HepG2 (cell line): ENCODE results near the gene CDK6. TPM values are rescaled to one million over a fixed set of nuclear protein-coding genes. Genes with fewer than 3 reads are reported as not detected.

Experiments
- HOXA3 ChIP-seq: sonication (generic); formaldehyde crosslinking; IDR thresholded peaks from 2 replicates; pipeline ENCODE4 v1.5.0; 2020; ENCODE audit warnings: missing genetic modification reagents
- KLF11 ChIP-seq: IDR thresholded peaks from 2 replicates; pipeline ENCODE4 v1.6.1; 2016; ENCODE audit warnings: missing compliant biosample characterization
- MIER3 ChIP-seq: IDR thresholded peaks from 2 replicates; pipeline ENCODE4 v1.6.1; 2016; ENCODE audit warnings: missing compliant biosample characterization, borderline replicate concordance
- POLR2G ChIP-seq: fragments of 200-400 bp; formaldehyde crosslinking; IDR thresholded peaks from 2 replicates; pipeline ENCODE4 v1.6.1; 2018; ENCODE audit warnings: mild to moderate bottlenecking, low read depth, low read length, moderate library complexity
- RBAK ChIP-seq: sonication (generic); formaldehyde crosslinking; IDR thresholded peaks from 2 replicates; pipeline ENCODE4 v1.5.1; 2020; ENCODE audit warnings: mild to moderate bottlenecking, missing genetic modification reagents
- SNRNP70 ChIP-seq: fragments of 200-400 bp; formaldehyde crosslinking; IDR thresholded peaks from 2 replicates; pipeline ENCODE4 v1.6.1; 2017; ENCODE audit warnings: mild to moderate bottlenecking, low read depth, low read length, moderate library complexity
- SRF ChIP-seq: IDR thresholded peaks from 2 replicates; pipeline ENCODE4 v1.6.1; 2011; ENCODE audit warnings: mild to moderate bottlenecking, low read depth, low read length, moderate library complexity
- ZNF17 ChIP-seq: sonication (generic); formaldehyde crosslinking; IDR thresholded peaks from 2 replicates; pipeline ENCODE4 v1.5.0; 2020; ENCODE audit warnings: mild to moderate bottlenecking, missing genetic modification reagents
- ZNF292 ChIP-seq: sonication (generic); formaldehyde crosslinking; IDR thresholded peaks from 2 replicates; pipeline ENCODE4 v1.8.1; 2022; ENCODE audit warnings: mild to moderate bottlenecking, low read depth, missing genetic modification reagents, borderline replicate concordance
- ZNF30 ChIP-seq: sonication (generic); formaldehyde crosslinking; IDR thresholded peaks from 2 replicates; pipeline ENCODE4 v1.5.0; 2020; ENCODE audit warnings: mild to moderate bottlenecking, missing genetic modification reagents
- ZNF460 ChIP-seq: sonication (generic); formaldehyde crosslinking; IDR thresholded peaks from 2 replicates; pipeline ENCODE4 v1.5.1; 2020; ENCODE audit warnings: missing genetic modification reagents, mild to moderate bottlenecking, borderline replicate concordance
- ZNF510 ChIP-seq: sonication (generic); formaldehyde crosslinking; IDR thresholded peaks from 2 replicates; pipeline ENCODE4 v1.4.0; 2020; ENCODE audit warnings: low read depth, mild to moderate bottlenecking, missing genetic modification reagents
- ZNF776 ChIP-seq: sonication (generic); formaldehyde crosslinking; IDR thresholded peaks from 2 replicates; pipeline ENCODE4 v1.4.0; 2020; ENCODE audit warnings: mild to moderate bottlenecking, missing genetic modification reagents
- polyA plus RNA-seq, 8 experiments: library from polyadenylated mRNA; depleted of rRNA in 3 of 8; stranded (reverse) in 7 of 8; unstranded in 1 of 8; fragments of >200 nt; fragmentation: Illumina TruSeq in 4 of 8; extraction: Trizol in 4 of 8; gene quantifications; 2 replicates each; pipeline versions ENCODE4 v1.2.1 to v1.2.3, GENCODE V29; 2011 to 2016; ENCODE audit warnings: low read depth in 4 of 8, missing spikeins in 1 of 8, mixed read lengths in 1 of 8; ENCODE audit not compliant: insufficient read depth in 1 of 8
- total RNA-seq, 5 experiments: library from RNA; depleted of rRNA; stranded (reverse); fragments of >200 nt; fragmentation: Illumina TruSeq; extraction: Trizol; gene quantifications; 2 replicates each; pipeline ENCODE4 v1.2.3, GENCODE V29; 2016; ENCODE audit warnings: low read depth in 1 of 5
- TF ChIP-seq, protein P1 (sequence below): sonication (generic); formaldehyde crosslinking; IDR thresholded peaks from 2 replicates; pipeline ENCODE4 v1.4.0; 2020; ENCODE audit warnings: missing genetic modification reagents
- TF ChIP-seq, protein P2 (sequence below): sonication (generic); formaldehyde crosslinking; IDR thresholded peaks from 2 replicates; pipeline ENCODE4 v1.5.0; 2020; ENCODE audit warnings: mild to moderate bottlenecking, missing genetic modification reagents
- TF ChIP-seq, protein P3 (sequence below): sonication (generic); formaldehyde crosslinking; IDR thresholded peaks from 2 replicates; pipeline ENCODE4 v1.5.0; 2020; ENCODE audit warnings: missing genetic modification reagents
- TF ChIP-seq, protein P4 (sequence below): IDR thresholded peaks from 2 replicates; pipeline ENCODE4 v1.6.1; 2018; ENCODE audit warnings: missing genetic modification reagents
- TF ChIP-seq, protein P5 (sequence below): sonication (generic); formaldehyde crosslinking; IDR thresholded peaks from 2 replicates; pipeline ENCODE4 v1.5.1; 2020; ENCODE audit warnings: missing genetic modification reagents, mild to moderate bottlenecking, borderline replicate concordance

CDK6 gene
- total and polyA plus RNA-seq, 2 of the 13 experiments (the other 11 are each of a cell fraction or from before 2014, with no cell fraction given) = 34.6 to 90.8 TPM

DNA sequence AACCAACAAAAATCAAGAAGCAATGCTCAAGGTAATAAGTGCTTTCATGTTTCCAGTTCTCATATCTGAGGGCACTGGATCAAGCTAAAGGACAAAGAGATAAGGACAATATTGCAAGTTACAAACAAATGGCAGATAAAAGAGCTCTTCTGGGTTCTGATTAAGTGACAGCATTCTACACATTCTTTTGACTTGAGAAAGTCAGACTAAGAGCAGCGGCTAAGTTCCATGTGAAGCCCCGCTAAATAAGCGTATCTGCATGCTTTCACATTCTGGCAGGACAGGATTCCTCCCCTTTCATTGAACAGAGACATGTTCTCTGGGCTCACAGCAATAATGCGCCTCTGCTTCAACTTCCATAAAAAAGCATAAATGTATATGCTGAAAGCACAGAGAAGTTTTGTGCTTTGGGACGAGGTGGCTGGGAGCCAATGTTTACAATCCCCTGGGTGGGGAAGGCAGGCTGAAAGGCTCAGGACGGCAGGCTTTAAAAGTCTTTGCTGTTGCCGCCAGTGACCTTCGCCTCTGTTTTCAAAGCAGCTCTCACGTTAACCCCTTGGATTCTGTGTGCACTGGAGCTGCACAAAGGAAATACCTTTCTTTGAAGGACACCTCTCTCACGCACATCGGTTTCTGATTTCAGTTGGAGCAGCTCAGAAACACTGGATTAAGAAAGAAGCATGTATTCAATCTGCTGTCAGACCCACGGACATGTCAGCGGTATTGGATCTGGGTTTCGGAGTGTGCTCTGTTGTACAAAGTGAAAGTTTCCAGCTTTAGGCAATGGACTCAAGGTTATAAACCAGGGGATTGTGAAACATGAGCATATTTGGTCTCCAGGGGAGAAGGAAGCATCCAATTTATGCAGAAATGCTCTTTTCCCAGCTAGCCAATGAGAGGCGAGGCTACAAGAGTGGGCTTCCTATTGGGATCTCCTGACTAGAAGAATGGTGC, 140.8 kb downstream of the CDK6 start (continued):
- TF ChIP-seq, protein P1, sequence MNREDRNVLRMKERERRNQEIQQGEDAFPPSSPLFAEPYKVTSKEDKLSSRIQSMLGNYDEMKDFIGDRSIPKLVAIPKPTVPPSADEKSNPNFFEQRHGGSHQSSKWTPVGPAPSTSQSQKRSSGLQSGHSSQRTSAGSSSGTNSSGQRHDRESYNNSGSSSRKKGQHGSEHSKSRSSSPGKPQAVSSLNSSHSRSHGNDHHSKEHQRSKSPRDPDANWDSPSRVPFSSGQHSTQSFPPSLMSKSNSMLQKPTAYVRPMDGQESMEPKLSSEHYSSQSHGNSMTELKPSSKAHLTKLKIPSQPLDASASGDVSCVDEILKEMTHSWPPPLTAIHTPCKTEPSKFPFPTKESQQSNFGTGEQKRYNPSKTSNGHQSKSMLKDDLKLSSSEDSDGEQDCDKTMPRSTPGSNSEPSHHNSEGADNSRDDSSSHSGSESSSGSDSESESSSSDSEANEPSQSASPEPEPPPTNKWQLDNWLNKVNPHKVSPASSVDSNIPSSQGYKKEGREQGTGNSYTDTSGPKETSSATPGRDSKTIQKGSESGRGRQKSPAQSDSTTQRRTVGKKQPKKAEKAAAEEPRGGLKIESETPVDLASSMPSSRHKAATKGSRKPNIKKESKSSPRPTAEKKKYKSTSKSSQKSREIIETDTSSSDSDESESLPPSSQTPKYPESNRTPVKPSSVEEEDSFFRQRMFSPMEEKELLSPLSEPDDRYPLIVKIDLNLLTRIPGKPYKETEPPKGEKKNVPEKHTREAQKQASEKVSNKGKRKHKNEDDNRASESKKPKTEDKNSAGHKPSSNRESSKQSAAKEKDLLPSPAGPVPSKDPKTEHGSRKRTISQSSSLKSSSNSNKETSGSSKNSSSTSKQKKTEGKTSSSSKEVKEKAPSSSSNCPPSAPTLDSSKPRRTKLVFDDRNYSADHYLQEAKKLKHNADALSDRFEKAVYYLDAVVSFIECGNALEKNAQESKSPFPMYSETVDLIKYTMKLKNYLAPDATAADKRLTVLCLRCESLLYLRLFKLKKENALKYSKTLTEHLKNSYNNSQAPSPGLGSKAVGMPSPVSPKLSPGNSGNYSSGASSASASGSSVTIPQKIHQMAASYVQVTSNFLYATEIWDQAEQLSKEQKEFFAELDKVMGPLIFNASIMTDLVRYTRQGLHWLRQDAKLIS (CRISPR knock-in tag) = peak; percentile 78; the same call in 1 of the 2 replicates
- no peak for TF ChIP-seq SNRNP70
- TF ChIP-seq POLR2G = peak; percentile 68
- TF ChIP-seq, protein P2, sequence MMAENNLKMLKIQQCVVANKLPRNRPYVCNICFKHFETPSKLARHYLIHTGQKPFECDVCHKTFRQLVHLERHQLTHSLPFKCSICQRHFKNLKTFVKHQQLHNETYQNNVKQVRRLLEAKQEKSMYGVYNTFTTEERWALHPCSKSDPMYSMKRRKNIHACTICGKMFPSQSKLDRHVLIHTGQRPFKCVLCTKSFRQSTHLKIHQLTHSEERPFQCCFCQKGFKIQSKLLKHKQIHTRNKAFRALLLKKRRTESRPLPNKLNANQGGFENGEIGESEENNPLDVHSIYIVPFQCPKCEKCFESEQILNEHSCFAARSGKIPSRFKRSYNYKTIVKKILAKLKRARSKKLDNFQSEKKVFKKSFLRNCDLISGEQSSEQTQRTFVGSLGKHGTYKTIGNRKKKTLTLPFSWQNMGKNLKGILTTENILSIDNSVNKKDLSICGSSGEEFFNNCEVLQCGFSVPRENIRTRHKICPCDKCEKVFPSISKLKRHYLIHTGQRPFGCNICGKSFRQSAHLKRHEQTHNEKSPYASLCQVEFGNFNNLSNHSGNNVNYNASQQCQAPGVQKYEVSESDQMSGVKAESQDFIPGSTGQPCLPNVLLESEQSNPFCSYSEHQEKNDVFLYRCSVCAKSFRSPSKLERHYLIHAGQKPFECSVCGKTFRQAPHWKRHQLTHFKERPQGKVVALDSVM (CRISPR knock-in tag) = no peak
- TF ChIP-seq, protein P3, sequence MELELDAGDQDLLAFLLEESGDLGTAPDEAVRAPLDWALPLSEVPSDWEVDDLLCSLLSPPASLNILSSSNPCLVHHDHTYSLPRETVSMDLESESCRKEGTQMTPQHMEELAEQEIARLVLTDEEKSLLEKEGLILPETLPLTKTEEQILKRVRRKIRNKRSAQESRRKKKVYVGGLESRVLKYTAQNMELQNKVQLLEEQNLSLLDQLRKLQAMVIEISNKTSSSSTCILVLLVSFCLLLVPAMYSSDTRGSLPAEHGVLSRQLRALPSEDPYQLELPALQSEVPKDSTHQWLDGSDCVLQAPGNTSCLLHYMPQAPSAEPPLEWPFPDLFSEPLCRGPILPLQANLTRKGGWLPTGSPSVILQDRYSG (CRISPR knock-in tag) = peak; percentile 22; the same call in 1 of the 2 replicates
- TF ChIP-seq ZNF510 (CRISPR knock-in tag) = no peak
- TF ChIP-seq ZNF30 (CRISPR knock-in tag) = no peak
- TF ChIP-seq ZNF776 (CRISPR knock-in tag) = no peak
- TF ChIP-seq, protein P4, sequence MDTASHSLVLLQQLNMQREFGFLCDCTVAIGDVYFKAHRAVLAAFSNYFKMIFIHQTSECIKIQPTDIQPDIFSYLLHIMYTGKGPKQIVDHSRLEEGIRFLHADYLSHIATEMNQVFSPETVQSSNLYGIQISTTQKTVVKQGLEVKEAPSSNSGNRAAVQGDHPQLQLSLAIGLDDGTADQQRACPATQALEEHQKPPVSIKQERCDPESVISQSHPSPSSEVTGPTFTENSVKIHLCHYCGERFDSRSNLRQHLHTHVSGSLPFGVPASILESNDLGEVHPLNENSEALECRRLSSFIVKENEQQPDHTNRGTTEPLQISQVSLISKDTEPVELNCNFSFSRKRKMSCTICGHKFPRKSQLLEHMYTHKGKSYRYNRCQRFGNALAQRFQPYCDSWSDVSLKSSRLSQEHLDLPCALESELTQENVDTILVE (CRISPR knock-in tag) = peak; percentile 88
- no peak; the same call in 1 of the 2 replicates for TF ChIP-seq ZNF460 (CRISPR knock-in tag)
- TF ChIP-seq KLF11 (CRISPR knock-in tag) = 0 out of 2 replicates have a peak, but pooled peaks have one; percentile 85
- peak; percentile 89; the same call in 1 of the 2 replicates for TF ChIP-seq ZNF292 (CRISPR knock-in tag)
- TF ChIP-seq, protein P5, sequence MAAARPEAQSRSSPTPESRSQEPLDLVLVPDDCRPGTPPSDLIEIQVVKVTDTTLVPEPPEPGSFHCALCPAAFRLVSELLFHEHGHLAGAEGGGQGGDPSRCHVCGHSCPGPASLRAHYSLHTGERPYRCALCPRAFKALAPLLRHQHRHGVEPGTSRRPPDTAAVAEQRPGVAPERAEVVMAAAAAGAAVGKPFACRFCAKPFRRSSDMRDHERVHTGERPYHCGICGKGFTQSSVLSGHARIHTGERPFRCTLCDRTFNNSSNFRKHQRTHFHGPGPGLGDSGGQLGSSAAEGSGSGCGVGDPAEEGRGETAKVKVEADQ (CRISPR knock-in tag) = no peak
- peak; percentile 90 for TF ChIP-seq HOXA3
- no peak for TF ChIP-seq RBAK (CRISPR knock-in tag)
- TF ChIP-seq SRF = peak; percentile 61; the same call in 1 of the 2 replicates
- peak; percentile 91 for TF ChIP-seq MIER3
- TF ChIP-seq ZNF17 = no peak
